GM18502 (cell line): ENCODE measurements around the gene ARAP1.

Experiments
- ATAC-seq: cut with Tn5 transposase; IDR thresholded peaks from one replicate; pipeline ENCODE4 v1.9.1; 2021; ENCODE audit warnings: mild to moderate bottlenecking; ENCODE audit not compliant: unreplicated experiment, poor library complexity

Gene ARAP1

DNA sequence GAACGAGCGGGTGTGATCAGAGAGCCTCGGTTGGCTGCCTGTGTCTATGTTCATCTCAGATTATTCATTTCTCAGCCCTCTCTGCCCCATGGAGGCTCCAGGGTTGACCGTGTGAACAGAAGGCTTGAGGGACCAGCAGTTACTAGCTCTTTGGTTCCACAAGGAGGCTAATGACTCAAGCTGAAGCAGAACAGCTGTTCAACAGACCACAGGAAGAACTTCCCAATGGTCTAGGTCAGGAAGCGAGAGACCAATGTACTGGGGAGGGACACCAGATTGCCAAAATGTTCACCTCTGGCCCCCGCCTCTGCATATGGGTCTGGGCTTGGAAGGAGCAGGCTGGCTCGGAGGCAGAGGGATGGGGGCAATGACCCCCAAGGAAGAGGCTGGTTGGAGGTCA lies 63.3 kb downstream of the ARAP1 start:
- no peak for ATAC-seq

DNA sequence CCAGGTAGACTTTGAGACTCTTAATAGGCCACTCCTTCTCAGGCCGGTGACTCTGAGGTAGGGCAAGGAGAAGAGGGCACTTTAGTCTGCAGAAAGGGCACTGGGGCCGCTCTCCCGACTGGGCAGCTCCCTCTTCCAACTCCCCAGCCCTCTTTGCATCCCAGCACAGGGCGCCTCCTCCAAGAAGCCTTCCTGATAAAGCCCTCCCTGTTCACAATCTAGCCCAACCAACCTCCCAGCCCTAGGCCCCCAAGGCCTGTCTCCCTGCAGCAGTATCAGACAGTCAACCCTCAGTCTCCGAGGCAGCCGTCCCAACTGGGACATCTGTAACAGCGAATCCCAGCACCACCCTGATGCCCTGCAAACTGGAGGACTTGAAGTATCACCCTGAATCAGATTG lies 63.7 kb downstream of the ARAP1 start:
- ATAC-seq: no peak

DNA sequence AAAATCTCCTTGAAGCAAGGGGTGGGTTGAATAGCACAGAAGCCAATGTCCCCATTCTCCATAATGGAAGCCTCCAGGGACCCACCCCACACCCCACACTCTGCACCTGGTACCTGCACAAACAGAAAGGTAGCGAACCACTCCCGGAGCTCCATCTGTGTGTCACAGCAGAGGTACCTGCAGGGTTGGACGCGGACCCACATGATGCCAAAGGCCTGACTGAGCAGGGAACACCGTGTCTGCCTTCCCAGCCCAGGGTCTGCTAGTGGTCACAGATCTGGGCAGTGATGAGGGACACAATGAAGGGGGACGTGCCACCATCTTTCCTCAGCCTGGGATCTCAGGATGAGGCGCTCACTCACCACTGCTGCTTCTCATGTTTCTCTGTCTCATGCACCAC lies 64.9 kb downstream of the ARAP1 start:
- ATAC-seq: no peak

DNA sequence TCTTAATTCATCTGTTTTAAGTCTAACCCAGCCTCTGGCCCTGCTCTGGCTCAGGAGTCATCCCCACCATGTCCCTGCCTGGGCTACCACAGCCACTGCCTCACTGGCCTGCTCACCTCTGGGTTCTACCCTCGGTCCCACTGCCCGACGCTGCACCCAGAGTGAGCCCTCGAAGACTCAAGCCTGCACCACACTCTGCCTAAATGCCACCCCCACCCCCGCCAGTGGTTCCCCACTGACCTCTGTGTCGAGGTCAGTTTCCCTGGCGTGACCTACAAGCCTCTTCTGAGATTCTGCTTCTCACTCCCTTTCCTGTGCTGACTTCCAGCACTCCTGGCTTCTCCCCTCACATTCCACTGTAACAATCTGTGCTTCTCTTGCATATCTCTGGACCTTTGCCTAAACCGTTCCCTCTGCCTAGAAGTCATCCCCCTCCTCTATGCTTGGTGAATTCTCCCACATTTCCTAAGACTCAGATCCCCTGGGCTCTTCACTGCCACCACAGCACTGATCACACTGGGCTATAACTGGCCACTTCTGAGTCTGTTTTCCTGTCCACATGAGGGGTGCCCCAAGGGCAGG lies 65.5 kb downstream of the ARAP1 start:
- no peak for ATAC-seq

DNA sequence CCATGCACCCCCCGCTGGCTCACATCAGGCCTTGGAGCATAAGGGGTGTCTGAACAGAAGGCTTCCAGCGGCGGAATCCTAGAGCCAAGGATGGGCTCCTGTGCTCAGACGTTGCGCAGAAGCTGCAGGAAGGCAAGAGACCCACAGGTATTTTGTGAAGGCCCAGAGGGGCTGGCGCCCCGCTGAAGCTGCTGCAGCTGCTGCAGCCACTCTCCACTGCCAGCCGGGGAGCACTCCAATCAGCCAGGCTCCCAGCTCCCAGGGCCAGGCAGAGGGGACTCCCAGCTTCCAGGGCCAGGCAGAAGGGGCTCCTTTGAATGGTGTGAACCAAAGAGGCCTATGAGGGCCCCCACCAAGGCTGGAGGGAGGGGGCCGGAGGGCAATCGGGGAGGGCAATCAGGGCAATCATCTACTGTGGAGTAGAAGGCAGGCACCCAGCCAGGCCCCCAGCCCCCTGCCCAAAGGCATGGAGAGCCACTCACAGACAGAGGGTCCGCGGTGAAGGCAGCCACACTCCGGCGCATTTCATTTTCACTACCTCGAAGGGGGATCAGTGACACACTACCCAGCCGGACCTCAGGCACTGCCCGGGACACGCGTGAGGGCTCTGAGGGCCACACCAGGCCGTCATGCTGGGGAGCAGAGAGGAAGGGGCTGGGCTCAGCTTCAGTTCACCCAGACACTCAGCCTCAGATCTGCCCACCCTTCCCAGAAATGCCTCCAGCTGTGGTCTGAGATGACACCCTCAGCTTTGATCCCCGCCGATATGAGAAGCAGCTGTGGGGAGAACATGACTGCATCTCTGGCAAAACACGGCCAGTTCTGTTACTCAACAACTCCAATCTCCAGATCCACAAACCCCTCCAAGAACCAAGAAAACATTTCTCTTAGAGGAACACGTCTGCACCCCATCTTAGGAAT lies 66.4 kb downstream of the ARAP1 start:
- no peak for ATAC-seq

DNA sequence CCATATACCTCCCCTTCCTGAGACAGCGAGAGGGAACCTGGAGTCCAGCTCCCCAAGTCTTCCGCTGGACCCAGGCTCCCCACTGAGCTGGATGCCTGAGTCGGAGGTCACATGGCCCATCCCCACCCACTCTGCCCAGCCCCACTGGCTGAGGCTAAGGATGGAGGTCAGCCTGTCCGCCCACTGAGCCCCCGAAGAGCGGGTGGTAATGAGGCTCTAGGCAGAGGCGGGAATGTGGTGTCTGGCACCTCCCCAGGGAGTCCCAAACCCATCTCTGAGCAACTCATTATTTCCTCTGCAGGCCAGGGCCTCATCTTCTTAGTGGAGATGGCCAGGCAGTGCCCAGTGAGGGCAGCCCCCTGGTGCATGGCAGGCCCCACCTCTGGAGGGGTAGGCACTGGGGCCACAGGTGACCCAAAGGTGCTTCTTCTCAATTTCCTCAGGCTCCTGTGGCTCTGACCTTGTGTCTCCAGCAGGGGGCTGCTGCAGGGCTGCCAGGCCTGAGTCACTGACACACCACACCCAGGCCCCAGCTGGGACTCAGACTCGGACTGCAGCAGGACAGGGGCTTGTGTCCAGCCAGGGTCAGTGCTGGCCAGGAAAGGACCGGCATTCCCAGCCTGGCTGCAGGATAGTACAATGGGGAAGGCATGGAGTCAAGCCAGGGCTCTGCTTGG lies 67.8 kb downstream of the ARAP1 start:
- no peak for ATAC-seq

DNA sequence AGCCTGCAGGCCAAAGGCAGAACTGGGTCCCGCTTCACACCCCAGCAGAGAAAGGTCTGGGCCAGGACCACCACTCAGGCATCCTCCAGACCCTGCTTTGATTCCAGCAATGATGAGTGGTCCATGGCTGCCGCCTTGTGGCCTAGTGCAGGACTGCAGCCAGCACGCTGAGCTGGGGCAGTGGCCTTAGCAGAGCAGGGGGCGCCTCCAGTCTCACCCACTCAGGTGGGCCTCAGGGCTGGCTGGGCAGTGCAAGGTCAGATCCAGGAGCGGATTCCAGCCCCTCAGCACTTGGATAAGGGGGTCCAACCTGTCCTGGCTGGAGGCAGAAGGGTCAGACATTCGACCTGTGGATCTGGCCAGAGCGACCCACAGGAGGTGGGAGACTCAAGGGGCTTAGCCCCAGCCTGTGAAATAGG lies 68.4 kb downstream of the ARAP1 start:
- no peak for ATAC-seq

DNA sequence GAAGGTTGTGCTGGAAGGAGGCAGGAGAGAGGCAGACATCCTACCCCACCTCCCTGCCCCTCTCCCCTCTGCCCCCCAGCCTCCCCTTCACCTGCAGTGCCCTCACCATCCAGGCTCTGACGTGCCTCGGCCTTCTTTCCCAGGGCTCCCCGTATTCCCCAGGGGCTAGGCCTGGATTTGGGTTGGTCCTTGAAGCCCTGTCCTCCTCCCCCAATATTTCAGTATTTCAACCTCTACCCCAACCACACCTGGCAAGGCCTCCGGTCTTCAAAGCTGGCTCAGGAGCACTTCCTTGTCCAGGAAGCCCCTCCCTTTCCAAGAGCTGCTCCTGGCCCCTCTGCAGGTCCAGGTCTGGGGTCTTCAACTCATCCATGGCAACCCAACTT lies 69.4 kb downstream of the ARAP1 start:
- no peak for ATAC-seq

DNA sequence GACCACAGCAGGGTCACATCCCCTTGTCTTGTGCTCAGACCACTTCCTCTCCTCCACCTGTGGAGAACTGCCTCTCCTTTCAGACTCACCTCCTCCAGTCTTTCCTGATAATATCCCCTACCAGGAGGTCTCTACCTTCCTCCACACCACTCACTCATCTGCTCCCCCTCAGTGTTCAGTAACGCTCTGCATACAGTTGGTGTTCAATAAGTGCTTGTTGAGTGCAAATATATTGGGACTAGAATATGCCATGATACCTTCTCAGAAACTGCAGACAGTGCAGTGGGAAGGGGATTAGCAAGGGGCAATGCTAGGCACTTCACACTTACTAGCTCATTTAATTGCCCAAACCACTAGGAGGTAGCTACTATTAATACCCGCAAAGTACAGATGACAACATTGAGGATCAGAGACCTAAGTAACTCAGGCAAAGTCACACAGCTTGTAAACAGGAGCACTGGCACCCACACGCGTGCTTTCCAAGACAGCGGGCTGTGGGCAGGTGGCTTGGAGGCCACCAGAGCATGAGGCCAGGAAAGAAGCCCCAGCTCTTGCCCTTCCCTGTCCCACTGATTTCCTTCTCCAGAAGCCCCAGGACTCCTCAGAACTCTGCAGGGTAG lies 69.9 kb downstream of the ARAP1 start:
- ATAC-seq: no peak

DNA sequence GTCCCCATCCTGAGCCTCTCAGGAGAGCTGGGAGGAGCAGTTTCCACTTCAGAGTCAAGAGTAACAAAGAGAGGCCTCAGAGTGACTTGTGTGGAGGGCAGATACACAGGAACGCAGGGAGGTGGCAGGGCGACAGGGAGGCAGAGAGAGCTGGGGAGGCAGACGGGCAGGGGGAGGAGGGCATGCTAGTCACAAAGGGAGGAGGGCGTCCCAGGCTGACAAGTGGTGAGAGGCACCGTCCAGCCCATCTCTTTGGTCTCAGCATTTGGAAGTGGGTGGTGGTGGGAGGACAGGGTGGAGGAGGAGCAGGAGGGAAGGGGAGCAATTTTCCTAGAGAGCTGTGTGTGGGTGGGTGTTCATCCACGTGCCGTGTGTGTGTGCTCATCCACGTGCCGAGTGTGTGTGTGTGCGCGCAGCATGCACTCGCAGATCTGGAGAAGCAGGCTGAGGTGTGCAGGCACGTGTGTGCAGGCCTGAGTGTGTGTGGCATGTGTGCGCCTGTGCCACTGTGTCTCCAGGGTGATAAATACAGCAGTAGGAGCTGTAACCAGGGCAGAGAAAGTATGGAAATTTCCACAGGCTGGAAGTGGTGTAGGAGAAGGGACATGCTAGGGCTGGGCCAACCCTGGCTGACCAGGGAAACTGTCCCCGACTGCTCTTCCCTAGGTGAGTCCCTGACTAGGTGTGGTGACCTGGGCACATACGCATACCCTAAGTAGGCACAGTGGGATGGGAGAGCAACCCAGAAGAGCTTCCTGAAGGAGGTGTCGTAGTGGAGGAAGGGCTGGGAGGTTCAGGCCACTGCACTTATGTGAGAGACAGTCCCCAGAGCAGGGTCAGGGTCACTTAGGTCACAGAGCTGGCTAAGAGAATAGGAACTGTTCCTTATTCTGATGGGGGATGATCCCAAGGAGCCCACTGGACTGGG lies 70.7 kb downstream of the ARAP1 start:
- no peak for ATAC-seq

DNA sequence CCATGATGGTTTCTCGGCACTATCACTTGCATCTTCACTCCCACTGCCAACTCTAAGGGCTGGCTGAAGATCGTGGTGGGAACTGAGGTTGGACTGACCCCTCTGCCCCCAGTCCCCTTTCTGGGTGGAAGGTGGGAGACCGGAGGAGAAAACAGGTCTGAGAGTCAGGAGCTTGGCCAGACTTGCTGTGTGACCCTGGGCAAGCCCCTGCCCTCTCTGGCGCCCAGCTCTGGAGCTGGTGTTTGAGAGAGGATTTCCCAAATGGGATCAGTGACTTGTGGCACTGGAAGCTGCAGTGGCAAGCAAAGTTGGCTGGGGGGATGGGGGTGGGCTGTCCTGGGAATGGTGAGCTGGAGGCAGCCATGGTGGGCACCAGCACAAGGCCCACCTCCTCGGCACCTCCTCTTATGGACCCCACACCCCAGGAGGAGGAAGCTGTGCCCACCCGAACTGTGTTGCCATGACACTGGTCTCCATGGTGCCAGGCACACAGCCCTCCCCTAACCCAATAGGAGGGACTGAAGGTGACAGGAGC lies 71.5 kb downstream of the ARAP1 start:
- ATAC-seq: no peak

DNA sequence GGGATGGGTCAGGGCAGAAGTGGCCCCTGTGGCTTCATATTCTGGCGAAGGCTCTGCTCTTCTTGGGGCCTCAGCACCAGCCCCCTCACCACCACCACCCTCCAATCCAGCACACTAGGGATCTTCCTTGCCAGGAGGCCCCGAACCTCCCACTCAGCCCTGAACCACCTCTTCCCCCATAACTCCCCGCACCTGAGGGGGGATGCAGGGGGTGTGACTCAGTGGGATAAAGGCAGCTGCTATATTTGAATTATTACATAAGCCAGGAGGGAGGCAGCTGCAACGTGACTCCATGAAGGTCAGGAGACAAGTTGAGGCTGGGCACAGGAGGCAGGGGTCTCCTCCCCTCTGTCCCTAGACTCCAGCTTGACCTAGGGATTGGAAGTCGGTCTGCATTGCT lies 72.3 kb downstream of the ARAP1 start:
- no peak for ATAC-seq

DNA sequence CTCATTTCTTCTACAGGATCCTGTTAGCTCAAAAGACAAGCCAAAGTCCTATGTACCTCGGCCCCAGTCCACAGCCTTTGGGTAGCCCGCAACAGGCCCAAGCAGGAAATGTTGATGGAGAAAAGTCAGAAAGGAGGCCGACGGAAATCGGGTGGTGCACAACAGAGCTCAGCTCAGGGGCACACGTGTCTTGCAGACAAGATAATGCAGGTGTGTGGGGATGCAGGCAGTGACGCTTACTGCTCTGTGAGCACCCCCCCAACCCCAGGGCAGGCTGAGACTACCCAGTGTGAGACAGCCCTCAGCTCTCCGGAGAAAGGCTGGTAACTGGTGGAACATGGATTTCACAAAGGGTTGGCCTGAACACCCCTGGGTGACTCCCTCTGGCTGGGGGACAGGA lies 73.7 kb downstream of the ARAP1 start:
- no peak for ATAC-seq

DNA sequence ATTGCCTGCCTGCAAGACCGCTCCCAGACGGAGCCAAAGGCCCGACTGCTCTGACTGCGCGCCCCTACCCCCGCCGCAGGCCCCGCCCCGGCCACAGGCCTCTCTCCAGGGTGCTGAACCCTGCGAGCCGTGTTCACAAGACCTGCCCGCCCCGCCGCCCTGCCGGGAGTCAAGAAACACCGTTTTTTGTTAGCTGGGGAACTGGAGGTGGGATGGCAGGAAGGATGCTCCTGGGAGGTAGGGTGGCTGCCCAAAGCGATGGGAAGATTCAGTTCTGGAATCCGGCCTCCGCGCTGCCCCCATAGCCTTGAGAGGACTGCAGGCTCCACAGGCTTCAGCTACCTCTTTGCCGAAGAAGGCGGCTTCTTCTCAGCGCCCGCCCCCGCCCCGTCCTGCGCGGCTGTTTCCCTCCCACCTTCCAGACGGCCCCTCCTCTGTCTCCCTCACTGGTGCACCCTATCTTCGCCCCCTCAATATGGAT lies 75.3 kb downstream of the ARAP1 start:
- no peak for ATAC-seq

DNA sequence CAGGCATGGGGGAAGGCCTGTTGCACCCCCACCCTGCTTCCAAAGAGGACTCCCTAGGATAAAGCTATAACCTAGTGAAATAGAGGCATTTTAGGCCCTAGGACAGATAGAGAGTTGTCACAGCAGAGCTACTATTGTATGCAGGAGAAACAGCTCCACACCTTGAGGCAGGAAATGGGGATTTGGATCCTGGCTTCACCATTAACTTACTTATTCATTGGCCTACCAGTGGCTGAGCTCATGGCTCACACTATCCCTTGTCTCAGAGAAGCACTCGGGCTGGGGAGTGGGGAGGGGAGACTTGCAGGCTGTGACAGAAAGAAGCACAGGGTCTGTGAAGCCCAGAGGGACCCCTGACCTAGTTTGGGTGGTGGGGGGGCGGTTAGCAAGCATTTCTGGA lies 77.0 kb downstream of the ARAP1 start:
- ATAC-seq: no peak

DNA sequence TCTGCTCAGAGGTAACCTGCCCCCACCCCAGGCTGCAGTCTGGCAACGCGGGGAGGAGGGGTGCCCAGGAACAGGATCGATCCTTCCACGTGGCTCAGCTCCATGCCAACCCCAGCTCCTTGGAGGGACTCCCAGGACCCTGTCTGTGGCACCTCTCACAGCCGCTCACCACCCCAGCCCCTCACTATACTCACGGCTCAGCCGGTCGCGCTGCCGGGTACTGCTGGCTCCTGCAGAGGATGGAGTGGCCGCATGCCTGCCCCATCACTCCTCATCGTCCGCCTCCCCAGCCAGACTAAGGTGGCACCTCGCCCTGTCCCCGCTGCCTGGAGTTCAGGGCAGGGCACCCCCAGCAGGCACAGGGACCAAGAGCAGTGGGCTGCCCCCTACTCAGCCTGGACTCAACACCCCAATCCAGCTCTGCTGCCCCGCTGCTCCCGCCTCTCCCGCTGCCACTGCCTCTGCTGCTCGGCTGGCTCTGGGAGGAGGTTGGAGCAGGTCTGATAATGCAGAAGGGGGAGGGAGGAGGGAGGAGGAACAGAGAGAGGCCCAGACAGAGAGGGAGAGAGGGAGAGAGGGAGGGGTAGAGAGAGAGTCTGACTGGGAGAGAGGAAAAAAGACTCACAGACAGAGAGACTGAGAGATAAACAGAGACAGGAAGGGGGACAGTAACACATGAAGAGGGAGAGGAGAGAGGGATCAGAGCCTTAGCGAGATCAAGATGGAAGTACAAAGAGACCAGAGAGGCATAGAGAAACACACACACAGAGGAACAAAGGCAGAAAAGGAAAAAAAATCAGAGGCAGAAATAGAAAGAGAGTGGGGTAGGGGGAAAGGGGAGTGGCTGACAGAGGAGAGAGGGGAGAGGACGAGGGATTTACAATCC lies 78.0 kb downstream of the ARAP1 start, which contains the start of gene PDE2A:
Gene PDE2A, minus strand, starts transcription at position 480 of the 886 bp plus-strand sequence. Its CDS starts 215 bp downstream, at position 265.
- ATAC-seq: no peak

DNA sequence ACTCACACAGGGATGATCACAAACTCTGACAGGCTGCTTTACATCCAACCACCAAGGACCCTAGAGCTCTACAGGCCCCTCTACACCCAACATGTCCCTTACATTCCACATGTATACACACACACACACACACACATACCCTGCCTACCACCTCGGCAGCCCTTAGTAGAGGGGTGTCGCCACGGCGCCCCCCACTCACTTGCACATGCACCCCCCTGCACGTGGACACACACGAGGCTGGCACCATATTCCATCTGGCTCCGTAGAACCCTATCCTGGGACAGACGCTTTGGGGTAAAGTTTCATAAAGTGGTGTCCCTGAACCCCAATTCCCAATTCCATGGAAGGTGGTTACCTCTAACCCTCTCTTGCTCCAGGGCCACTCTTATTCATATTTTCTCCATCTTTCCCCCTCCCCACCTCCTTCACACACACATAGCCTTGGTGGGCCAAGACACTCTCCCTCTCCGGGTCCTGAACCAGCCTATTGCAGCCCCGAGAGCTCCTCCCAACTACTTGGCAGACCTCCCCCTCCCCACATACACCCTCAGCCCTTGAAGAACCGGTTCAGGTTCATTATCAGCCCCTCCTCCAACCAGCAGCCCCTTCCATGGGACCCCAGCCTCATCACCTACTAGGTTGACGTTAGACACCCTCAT lies 78.8 kb downstream of the ARAP1 start:
- ATAC-seq: no peak
